Measurements from ENCODE around the gene HYOU1.
"Not testable (repeated sequence)": the region's sequence is repeated elsewhere in the genome, so short reads cannot be mapped to it uniquely, and the experiment has no call there.

Gene HYOU1

DNA sequence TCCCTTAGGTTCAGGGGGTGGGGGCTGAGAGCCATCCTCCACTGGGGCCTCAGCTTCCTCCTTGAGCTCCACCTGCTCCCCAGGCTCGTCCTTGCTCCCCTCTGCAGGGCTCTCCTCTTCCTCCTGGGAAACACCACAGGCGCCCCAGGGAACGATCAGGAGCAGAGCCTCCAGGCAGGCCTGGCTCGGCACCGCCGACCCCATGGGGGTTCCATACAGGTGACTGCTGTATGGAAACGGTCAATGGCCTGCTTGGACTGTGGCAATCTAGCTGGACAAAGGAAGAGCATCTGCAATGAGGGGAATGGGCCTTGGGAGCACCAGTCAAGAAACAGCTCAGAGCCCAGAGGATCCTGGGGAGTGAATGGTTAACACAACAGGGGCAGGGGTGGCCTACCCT lies 7.9 kb downstream of the HYOU1 start:
- no peak overlapping the region for H3K4me3 ChIP-seq (ENCODE audit: low read depth, low read length)
- TF ChIP-seq, protein P1, sequence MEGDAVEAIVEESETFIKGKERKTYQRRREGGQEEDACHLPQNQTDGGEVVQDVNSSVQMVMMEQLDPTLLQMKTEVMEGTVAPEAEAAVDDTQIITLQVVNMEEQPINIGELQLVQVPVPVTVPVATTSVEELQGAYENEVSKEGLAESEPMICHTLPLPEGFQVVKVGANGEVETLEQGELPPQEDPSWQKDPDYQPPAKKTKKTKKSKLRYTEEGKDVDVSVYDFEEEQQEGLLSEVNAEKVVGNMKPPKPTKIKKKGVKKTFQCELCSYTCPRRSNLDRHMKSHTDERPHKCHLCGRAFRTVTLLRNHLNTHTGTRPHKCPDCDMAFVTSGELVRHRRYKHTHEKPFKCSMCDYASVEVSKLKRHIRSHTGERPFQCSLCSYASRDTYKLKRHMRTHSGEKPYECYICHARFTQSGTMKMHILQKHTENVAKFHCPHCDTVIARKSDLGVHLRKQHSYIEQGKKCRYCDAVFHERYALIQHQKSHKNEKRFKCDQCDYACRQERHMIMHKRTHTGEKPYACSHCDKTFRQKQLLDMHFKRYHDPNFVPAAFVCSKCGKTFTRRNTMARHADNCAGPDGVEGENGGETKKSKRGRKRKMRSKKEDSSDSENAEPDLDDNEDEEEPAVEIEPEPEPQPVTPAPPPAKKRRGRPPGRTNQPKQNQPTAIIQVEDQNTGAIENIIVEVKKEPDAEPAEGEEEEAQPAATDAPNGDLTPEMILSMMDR (IDR thresholded peaks at IDR 0.05; ENCODE audit: borderline replicate concordance, insufficient read depth, low read depth, low read length), result no peak

DNA sequence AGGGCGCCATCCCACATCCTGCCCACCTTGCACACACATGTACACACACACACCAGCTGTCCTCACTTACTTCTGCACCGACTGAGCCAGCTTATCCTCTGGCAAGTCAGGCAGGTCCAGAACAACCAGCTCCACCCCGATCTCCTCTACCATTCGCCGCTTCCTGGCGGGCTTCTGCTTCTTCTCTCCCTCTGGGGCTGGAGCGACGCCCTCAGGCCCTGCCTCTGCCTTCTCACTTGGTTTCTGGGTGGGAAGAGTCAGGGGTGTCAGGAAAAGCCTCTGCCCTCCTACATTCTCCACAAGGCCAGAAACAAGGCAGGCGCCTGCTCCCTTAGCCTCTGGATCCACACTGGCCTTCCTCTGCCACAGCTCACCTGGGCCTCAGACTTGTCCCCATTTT lies 8.4 kb downstream of the HYOU1 start:
- no peak overlapping the region for H3K4me3 ChIP-seq (ENCODE audit: low read depth, low read length)
- TF ChIP-seq, protein P1 (IDR thresholded peaks at IDR 0.05; ENCODE audit: borderline replicate concordance, insufficient read depth, low read depth, low read length), result no peak

DNA sequence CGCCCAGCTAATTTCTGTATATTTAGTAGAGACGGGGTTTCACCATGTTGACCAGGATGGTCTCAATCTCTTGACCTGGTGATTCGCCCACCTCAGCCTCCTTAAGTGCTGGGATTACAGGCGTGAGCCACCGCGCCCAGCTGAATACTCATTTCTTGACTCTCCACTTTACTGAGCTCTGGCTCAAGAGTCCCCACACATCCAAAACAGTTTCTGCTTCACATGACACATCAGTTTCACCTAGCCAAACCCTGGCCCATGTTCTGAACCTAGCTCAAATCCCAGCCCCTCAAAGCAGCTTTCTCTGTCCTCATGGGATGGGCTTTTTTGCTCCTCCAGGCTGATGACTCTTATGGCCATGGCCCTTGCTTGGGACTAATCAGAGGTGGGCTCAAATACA lies 9.8 kb downstream of the HYOU1 start:
- TF ChIP-seq, protein P1 (IDR thresholded peaks at IDR 0.05; ENCODE audit: borderline replicate concordance, insufficient read depth, low read depth, low read length), result no peak
- no peak overlapping the region for H3K4me3 ChIP-seq (ENCODE audit: low read depth, low read length)

DNA sequence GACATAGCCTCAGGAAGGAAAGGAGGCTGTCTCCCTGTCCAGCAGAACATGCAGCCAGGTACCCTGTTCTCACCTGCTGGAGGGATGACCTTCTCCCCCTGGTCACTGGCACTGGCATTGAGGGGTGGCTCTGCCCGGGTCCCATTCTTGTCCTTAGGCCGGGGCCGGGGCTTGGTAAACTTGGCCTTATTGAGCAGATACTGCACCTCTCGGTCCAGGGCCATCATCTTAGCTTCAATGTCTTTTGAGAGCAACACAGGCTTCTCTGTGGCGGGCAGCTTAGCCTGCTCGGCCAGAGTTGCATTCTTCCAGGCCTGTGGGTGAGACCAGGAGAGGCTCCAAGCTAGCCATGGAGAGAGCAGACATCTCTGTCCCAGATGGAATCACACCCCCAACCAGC lies 10.5 kb downstream of the HYOU1 start:
- TF ChIP-seq, protein P1 (IDR thresholded peaks at IDR 0.05; ENCODE audit: borderline replicate concordance, insufficient read depth, low read depth, low read length), result no peak
- no peak overlapping the region for H3K4me3 ChIP-seq (ENCODE audit: low read depth, low read length)

DNA sequence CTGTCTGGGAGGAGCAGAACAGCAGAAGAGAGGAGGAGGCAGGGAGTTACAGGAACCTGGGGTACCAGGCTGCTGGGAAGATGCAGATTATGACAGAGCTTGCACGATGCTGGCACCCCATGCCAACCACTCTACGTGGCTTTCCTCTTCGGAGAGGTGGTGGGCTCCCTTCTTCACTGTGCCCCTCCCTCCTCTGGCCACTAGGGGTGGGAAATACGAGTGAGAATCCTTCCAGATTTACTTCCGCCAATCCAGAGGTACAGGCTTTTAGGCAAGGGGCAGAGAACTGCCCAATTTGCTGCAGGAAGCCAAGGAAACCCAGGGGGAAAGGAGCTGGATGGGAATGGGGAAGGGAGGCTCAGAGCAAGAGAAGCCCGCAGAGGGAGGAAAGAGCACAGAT lies 12.3 kb downstream of the HYOU1 start:
- H3K4me3 ChIP-seq (ENCODE audit: low read depth, low read length), result no peak overlapping the region
- TF ChIP-seq, protein P1 (IDR thresholded peaks at IDR 0.05; ENCODE audit: borderline replicate concordance, insufficient read depth, low read depth, low read length), result peak; percentile 32; the same call in 1 of the 2 replicates

DNA sequence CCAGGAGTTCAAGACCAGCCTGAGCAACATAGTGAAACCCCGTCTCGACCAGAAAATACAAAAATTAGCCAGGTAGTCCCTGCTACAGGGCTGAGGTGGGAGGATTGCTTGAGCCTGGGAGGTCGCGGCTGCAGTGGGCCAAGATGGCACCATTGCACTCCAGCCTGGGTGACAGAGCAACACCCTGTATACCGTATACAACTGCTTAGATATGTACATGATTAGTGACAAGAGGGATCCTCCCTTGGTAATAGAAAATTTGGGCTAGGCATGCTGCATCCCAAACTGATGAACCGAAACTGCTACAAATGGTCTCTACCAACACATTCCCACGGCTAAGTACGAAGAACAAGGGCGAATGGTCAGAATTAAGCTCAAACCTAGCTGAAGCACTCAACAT lies 14.1 kb downstream of the HYOU1 start:
- no peak overlapping the region for H3K4me3 ChIP-seq (ENCODE audit: low read depth, low read length)
- TF ChIP-seq, protein P1 (IDR thresholded peaks at IDR 0.05; ENCODE audit: borderline replicate concordance, insufficient read depth, low read depth, low read length), result no peak

DNA sequence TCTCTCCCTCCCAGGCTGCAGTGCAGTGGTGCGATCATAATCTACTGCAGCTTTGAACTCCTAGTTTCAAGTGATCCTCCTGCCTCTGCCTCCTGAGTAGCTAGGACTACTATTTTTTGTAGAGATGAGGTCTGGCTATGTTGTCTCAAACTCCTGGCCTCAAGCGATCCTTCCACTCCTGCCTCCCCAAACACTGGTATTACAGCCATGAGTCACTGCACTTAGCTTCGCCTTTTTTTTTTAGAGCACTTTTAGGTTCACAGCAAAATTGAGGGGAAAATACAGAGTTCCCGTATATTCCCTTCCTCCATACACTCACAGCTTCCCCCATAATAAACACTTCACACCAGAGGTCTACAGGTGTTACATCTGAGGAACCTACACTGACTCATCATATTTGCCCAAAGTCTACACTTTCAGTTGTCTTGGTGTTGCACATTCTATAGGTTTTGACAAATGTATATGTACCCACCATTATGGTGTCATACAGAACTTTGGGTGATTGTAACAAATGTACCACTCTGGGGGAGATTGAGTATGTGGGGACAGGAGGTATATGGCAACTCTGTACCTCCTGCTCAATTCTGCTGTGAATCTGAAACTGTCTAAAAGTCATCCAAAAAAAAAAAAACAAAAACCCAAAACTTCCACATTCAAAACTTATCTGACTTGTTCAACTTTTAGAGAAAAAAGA lies 15.0 kb downstream of the HYOU1 start:
- H3K4me3 ChIP-seq (ENCODE audit: low read depth, low read length), result no peak overlapping the region
- TF ChIP-seq, protein P1 (IDR thresholded peaks at IDR 0.05; ENCODE audit: borderline replicate concordance, insufficient read depth, low read depth, low read length), result no peak

DNA sequence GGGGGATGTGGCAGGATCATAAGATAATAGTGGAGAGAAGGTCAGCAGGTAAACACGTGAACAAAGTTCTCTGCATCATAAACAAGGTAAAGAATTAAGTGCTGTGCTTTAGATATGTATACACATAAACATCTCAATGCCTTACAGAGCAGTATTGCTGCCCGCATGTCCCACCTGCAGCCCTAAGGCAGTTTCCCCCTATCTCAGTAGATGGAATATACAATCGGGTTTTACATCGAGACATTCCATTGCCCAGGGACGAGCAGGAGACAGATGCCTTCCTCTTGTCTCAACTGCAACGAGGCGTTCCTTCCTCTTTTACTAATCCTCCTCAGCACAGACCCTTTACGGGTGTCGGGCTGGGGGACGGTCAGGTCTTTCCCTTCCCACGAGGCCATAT lies 17.5 kb downstream of the HYOU1 start:
- not testable (repeated sequence) for H3K4me3 ChIP-seq (ENCODE audit: low read depth, low read length)
